ENCODE results near the gene CPE.

- TF ChIP-seq POLR2A (IDR thresholded peaks at IDR 0.05; ENCODE audit: borderline replicate concordance, extremely low read depth, insufficient read depth, insufficient read length) (no peak), CTCF (IDR thresholded peaks at IDR 0.05 in 2 of 3, conservative IDR thresholded peaks at IDR 0.05 in 1 of 3; ENCODE audit: borderline replicate concordance in 1 of 3, insufficient read depth in 1 of 3, low read depth in 2 of 3, low read length in 2 of 3) (no peak), YY1 (IDR thresholded peaks at IDR 0.05; ENCODE audit: extremely low read depth, insufficient replicate concordance, low read depth, low read length) (no peak), ATF3 (IDR thresholded peaks at IDR 0.05) (no peak), FOSL1 (IDR thresholded peaks at IDR 0.05; ENCODE audit: low read depth) (no peak), POLR2AphosphoS5 (IDR thresholded peaks at IDR 0.05; ENCODE audit: low read depth, low read length) (no peak), EZH2phosphoT487 (IDR thresholded peaks at IDR 0.05; ENCODE audit: borderline replicate concordance) (no peak)
Measured at GRCh38 chr4:165380805-165381204, 2.0 kb downstream of the CPE start.

Measured in HCT116 (cell line).